H1 (cell line): Measurements from ENCODE around the gene AK2. TPM values are rescaled to one million over a fixed set of nuclear protein-coding genes. Genes with fewer than 3 reads are reported as not detected.

Experiments used
- CTCF ChIA-PET: fragments of 300-600 bp; sonication (Branson Sonifier 250); formaldehyde crosslinking; loops from one replicate; lab custom pipeline; 2021; ENCODE audit not compliant: partially characterized antibody; lab: Charles Lee
- POLR2A ChIA-PET: fragments of 300-600 bp; sonication (Branson Sonifier 250); formaldehyde crosslinking; loops from one replicate; lab custom pipeline; 2021; ENCODE audit warnings: inconsistent platforms; ENCODE audit not compliant: partially characterized antibody; lab: Charles Lee
- DNase-seq, 2 experiments: peaks; one replicate each; pipeline versions ENCODE4 v3.0.0 to v3.0.0-alpha.2; 2010 to 2022; ENCODE audit warnings: low spot score in 2 of 2, low read depth in 1 of 2, mixed read lengths in 1 of 2
- FAIRE-seq: peaks from 2 replicates; lab custom pipeline; 2011; peaks lifted over from hg19 to GRCh38; lab: Jason Lieb, UNC
- H2AFZ ChIP-seq: 2 replicates; pipeline ENCODE4 v1.8.1; 2012; ENCODE audit warnings: low read length, inconsistent platforms
- H2AK5ac ChIP-seq: 2 replicates; pipeline ENCODE4 v1.6.1; 2013; ENCODE audit warnings: low read depth, low read length
- H2BK120ac ChIP-seq: replicated peaks from 2 replicates; pipeline ENCODE3; 2013; ENCODE audit warnings: low read depth, low read length, inconsistent platforms
- H2BK12ac ChIP-seq: 2 replicates; pipeline ENCODE4 v1.6.1; 2013; ENCODE audit warnings: low read depth, low read length
- H2BK15ac ChIP-seq: 2 replicates; pipeline ENCODE4 v1.6.1; 2013; ENCODE audit warnings: low read length
- H2BK20ac ChIP-seq: 2 replicates; pipeline ENCODE4 v1.6.1; 2013; ENCODE audit warnings: low read length
- H2BK5ac ChIP-seq: 2 replicates; pipeline ENCODE4 v1.6.1; 2013; ENCODE audit warnings: low read depth, low read length
- H3K14ac ChIP-seq: 2 replicates; pipeline ENCODE4 v1.6.1; 2013; ENCODE audit warnings: inconsistent platforms; ENCODE audit not compliant: insufficient read length
- H3K18ac ChIP-seq: 2 replicates; pipeline ENCODE4 v1.6.1; 2013; ENCODE audit warnings: low read length; ENCODE audit errors: extremely low read depth
- H3K23ac ChIP-seq: 2 replicates; pipeline ENCODE4 v1.6.1; 2013; ENCODE audit warnings: inconsistent platforms; ENCODE audit not compliant: insufficient read length
- H3K23me2 ChIP-seq: 2 replicates; pipeline ENCODE4 v1.6.1; 2013; ENCODE audit warnings: low read depth, low read length
- H3K27ac ChIP-seq: 2 replicates; pipeline ENCODE4 v1.6.1; 2011; ENCODE audit warnings: low read depth, low read length, inconsistent platforms
- H3K27me3 ChIP-seq, 4 experiments: replicated peaks in 1 of 4; 1 replicate in 1 of 4; 2 replicates in 3 of 4; pipeline versions ENCODE4 v1.6.1 to v1.8.1; 2011 to 2013; ENCODE audit warnings: low read length in 3 of 4, mild to moderate bottlenecking in 3 of 4, inconsistent platforms in 2 of 4, mixed read lengths in 2 of 4, moderate library complexity in 1 of 4; ENCODE audit not compliant: control insufficient read depth in 3 of 4, insufficient read depth in 3 of 4; ENCODE audit errors: extremely low read depth in 1 of 4
- H3K36me3 ChIP-seq, 4 experiments: 2 replicates each; pipeline versions ENCODE4 v1.6.1 to v1.8.1; 2011 to 2013; ENCODE audit warnings: mild to moderate bottlenecking in 4 of 4, low read length in 3 of 4, moderate library complexity in 2 of 4, control low read depth in 1 of 4, inconsistent platforms in 1 of 4; ENCODE audit not compliant: insufficient read depth in 4 of 4, control insufficient read depth in 2 of 4
- H3K4ac ChIP-seq: replicated peaks from 2 replicates; pipeline ENCODE3; 2013; ENCODE audit warnings: low read length, low read depth, mixed read lengths, inconsistent platforms; ENCODE audit not compliant: insufficient read length
- H3K4me1 ChIP-seq, 4 experiments: replicated peaks in 1 of 4; 1 replicate in 1 of 4; 2 replicates in 3 of 4; pipeline versions ENCODE4 v1.6.1 to v1.8.1; 2011 to 2013; ENCODE audit warnings: low read length in 3 of 4, inconsistent platforms in 2 of 4, mixed read lengths in 1 of 4; ENCODE audit not compliant: insufficient read depth in 4 of 4, control insufficient read depth in 3 of 4
- H3K4me2 ChIP-seq, 2 experiments: 2 replicates each; pipeline versions ENCODE4 v1.6.1 to v1.8.1; 2011 to 2013; ENCODE audit warnings: low read depth in 2 of 2, low read length in 2 of 2, control low read depth in 1 of 2, inconsistent platforms in 1 of 2, mild to moderate bottlenecking in 1 of 2; ENCODE audit not compliant: insufficient read depth in 1 of 2
- H3K4me3 ChIP-seq, 4 experiments: fragments of 200-600, 300-600 bp in 1 of 4; sonication (generic), shearing (Covaris generic), sonication (Bioruptor Twin) in 1 of 4; 2 replicates each; pipeline versions ENCODE4 v1.5.1 to v1.8.1; 2011 to 2016; ENCODE audit warnings: low read length in 4 of 4, low read depth in 3 of 4, control low read depth in 2 of 4, inconsistent platforms in 2 of 4, mild to moderate bottlenecking in 2 of 4, mixed read lengths in 1 of 4, moderate library complexity in 1 of 4; ENCODE audit not compliant: insufficient read depth in 2 of 4; ENCODE audit errors: extremely low read depth in 1 of 4
- H3K56ac ChIP-seq: replicated peaks from 2 replicates; pipeline ENCODE3; 2013; ENCODE audit warnings: low read depth, mild to moderate bottlenecking, mixed read lengths, low read length, inconsistent platforms; ENCODE audit not compliant: insufficient read length
- H3K79me1 ChIP-seq: 2 replicates; pipeline ENCODE4 v1.6.1; 2013; ENCODE audit warnings: low read depth, low read length, control low read depth
- H3K79me2 ChIP-seq, 2 experiments: 2 replicates each; pipeline versions ENCODE4 v1.6.1 to v1.8.1; 2012 to 2013; ENCODE audit warnings: low read length in 2 of 2, mild to moderate bottlenecking in 2 of 2, inconsistent platforms in 1 of 2; ENCODE audit not compliant: insufficient read depth in 2 of 2, control insufficient read depth in 1 of 2
- H3K9ac ChIP-seq, 4 experiments: replicated peaks in 1 of 4; 1 replicate in 1 of 4; 2 replicates in 3 of 4; pipeline versions ENCODE4 v1.6.1 to v1.8.1; 2011 to 2013; ENCODE audit warnings: low read depth in 3 of 4, low read length in 3 of 4, control low read depth in 2 of 4, mild to moderate bottlenecking in 2 of 4, moderate library complexity in 2 of 4, inconsistent platforms in 1 of 4; ENCODE audit errors: extremely low read depth in 1 of 4
- H3K9me3 ChIP-seq, 2 experiments: 2 replicates each; pipeline versions ENCODE4 v1.6.1 to v1.8.1; 2012 to 2013; ENCODE audit warnings: mild to moderate bottlenecking in 2 of 2, moderate library complexity in 2 of 2, control low read depth in 1 of 2, inconsistent platforms in 1 of 2, low read depth in 1 of 2, low read length in 1 of 2, mixed read lengths in 1 of 2; ENCODE audit not compliant: insufficient read depth in 2 of 2
- H4K20me1 ChIP-seq, 2 experiments: replicated peaks in 1 of 2; 2 replicates each; pipeline versions ENCODE3 to v1.8.1; 2011 to 2013; ENCODE audit warnings: inconsistent platforms in 2 of 2, low read length in 2 of 2, mild to moderate bottlenecking in 1 of 2; ENCODE audit not compliant: insufficient read depth in 2 of 2, control insufficient read depth in 1 of 2
- H4K5ac ChIP-seq: 2 replicates; pipeline ENCODE4 v1.6.1; 2013; ENCODE audit warnings: low read length, low read depth, mixed read lengths, inconsistent platforms; ENCODE audit not compliant: insufficient read length
- H4K8ac ChIP-seq: 2 replicates; pipeline ENCODE4 v1.8.0; 2013; ENCODE audit warnings: mild to moderate bottlenecking, moderate library complexity, low read length, inconsistent platforms; ENCODE audit not compliant: insufficient read depth; ENCODE audit errors: extremely low read depth
- H4K91ac ChIP-seq: replicated peaks from 2 replicates; pipeline ENCODE3; 2013; ENCODE audit warnings: low read length, mixed read lengths, inconsistent platforms; ENCODE audit not compliant: insufficient read length
- GTF2F1 ChIP-seq: IDR thresholded peaks from 2 replicates; pipeline ENCODE4 v1.6.1; 2012; ENCODE audit warnings: low read depth, low read length, improper control_type of control experiment, borderline replicate concordance
- POLR2A ChIP-seq, 2 experiments: IDR thresholded peaks; 1 replicate in 1 of 2; 2 replicates in 1 of 2; pipeline ENCODE4 v1.6.1; 2011; ENCODE audit warnings: low read depth in 2 of 2, low read length in 2 of 2, mild to moderate bottlenecking in 2 of 2; ENCODE audit errors: control extremely low read depth in 1 of 2
- SIRT6 ChIP-seq: IDR thresholded peaks from one replicate; pipeline ENCODE4 v1.7.1; 2012; ENCODE audit warnings: low read length, inconsistent platforms
- TEAD4 ChIP-seq: IDR thresholded peaks from 2 replicates; pipeline ENCODE4 v1.6.1; 2012; ENCODE audit warnings: low read depth, low read length, inconsistent platforms, mixed read lengths
- WGBS, 2 experiments: shearing (Covaris generic) in 1 of 2; methylation state at CpG; one replicate each; pipeline versions ENCODE4 v1.1.6 to v1.1.7; 2013 to 2015; ENCODE audit warnings: low lambda C conversion rate in 2 of 2, mixed read lengths in 2 of 2, inconsistent platforms in 1 of 2, low coverage in 1 of 2, missing lambda C conversion rate in 1 of 2; ENCODE audit not compliant: insufficient replicate concordance in 2 of 2, insufficient coverage in 1 of 2, insufficient read length in 1 of 2; ENCODE audit errors: extremely low coverage in 1 of 2, missing lambda C conversion rate in 1 of 2; 5-methylcytosine and 5-hydroxymethylcytosine counted together
- polyA plus RNA-seq, 7 experiments: library from polyadenylated mRNA; depleted of rRNA in 3 of 7; stranded (reverse) in 5 of 7; unstranded in 2 of 7; fragments of >200 nt in 5 of 7; fragments of 200-250 nt in 2 of 7; gene quantifications; 1 replicate in 5 of 7; 2 replicates in 1 of 7; 4 replicates in 1 of 7; pipeline versions ENCODE4 v1.2.1 to v1.2.3, GENCODE V29; 2011 to 2013; ENCODE audit warnings: missing spikeins in 2 of 7, mixed read lengths in 2 of 7
- total RNA-seq: library from RNA; stranded (reverse); fragmentation: NEBNext Ultra II Directional; extraction: Animal tissue kit (Norgen Biotek cat#: 25700); gene quantifications from 2 replicates; pipeline ENCODE4 v1.2.1, GENCODE V29; 2021

The AK2 gene
- total and polyA plus RNA-seq, 2 of the 8 experiments (the other 6 are each of a cell fraction or from before 2014, with no cell fraction given) = 92.3 to 137 TPM

GRCh38 chr1:33002006-33002405 is 34.7 kb downstream of the AK2 start:
- CTCF ChIA-PET = interaction anchor here (1.1 to 3.7 kb wide), 12 partner anchors 8 to 67 kb away, joined by 3 to 11 read pairs (median 4); no protein-coding TSS in a partner anchor

More at GRCh38 chr1:33002006-33002405, 34.7 kb downstream of the AK2 start:
- Histone ChIP-seq H2BK15ac (no peak overlapping the region), H3K4ac (no peak overlapping the region), H3K9ac (no peak overlapping the region), H2BK12ac (no peak overlapping the region), H3K27me3 (no peaks in the 10 kb centered on the region), H3K4me2 (no peak overlapping the region), H2AFZ (no peak overlapping the region), H3K56ac (no peak overlapping the region), H3K18ac (no peak overlapping the region), H4K20me1 (peaks cover 0 to 2% of the 10 kb centered on the region in 2 experiments), H3K9me3 (no peaks in the 10 kb centered on the region), H3K27ac (no peak overlapping the region), H3K23me2 (no peaks in the 10 kb centered on the region), H3K36me3 (no peaks in the 10 kb centered on the region), H2AK5ac (no peak overlapping the region), H3K14ac (no peak overlapping the region), H4K91ac (no peak overlapping the region), H4K8ac (no peak overlapping the region), H3K79me2 (no peaks in the 10 kb centered on the region; a peak in 1 of 4 replicates), H3K23ac (no peak overlapping the region), H3K79me1 (no peaks in the 10 kb centered on the region), H3K4me1 (peaks cover 0 to 9% (median 5%) of the 10 kb centered on the region in 4 experiments; a peak in 4 of 7 replicates), H2BK20ac (no peak overlapping the region), H2BK5ac (no peak overlapping the region), H4K5ac (no peak overlapping the region), H3K4me3 (no peak overlapping the region), H2BK120ac (no peak overlapping the region)
- POLR2A ChIA-PET = interaction anchor here (0.7 to 2.3 kb wide), 3 partner anchors 9 to 109 kb away, joined by 4 to 10 read pairs (median 4); no protein-coding TSS in a partner anchor
- WGBS, 2 experiments = 93% methylated on average over 4 of the region's 4 CpGs; no CpG with 5 or more reads in 1 of the 2 experiments
- no peak for TF ChIP-seq GTF2F1
- TF ChIP-seq SIRT6 = no peak
- no peak for TF ChIP-seq TEAD4
- TF ChIP-seq POLR2A (IDR thresholded peaks at IDR 0.05; ENCODE audit: control extremely low read depth in 1 of 2, low read depth in 2 of 2, low read length in 2 of 2) = no peak
- FAIRE-seq (no peak), DNase-seq (no peak)
